GM12892 (cell line): Measurements from ENCODE around the gene XPR1.

Experiments used
- POLR2A ChIP-seq: IDR thresholded peaks from 2 replicates; pipeline ENCODE4 v1.6.1; 2011; ENCODE audit warnings: low read depth, low read length, control low read depth
- TAF1 ChIP-seq: IDR thresholded peaks from 2 replicates; pipeline ENCODE4 v1.6.1; 2011; ENCODE audit warnings: low read depth, mild to moderate bottlenecking, control low read depth, low read length, borderline replicate concordance

DNA sequence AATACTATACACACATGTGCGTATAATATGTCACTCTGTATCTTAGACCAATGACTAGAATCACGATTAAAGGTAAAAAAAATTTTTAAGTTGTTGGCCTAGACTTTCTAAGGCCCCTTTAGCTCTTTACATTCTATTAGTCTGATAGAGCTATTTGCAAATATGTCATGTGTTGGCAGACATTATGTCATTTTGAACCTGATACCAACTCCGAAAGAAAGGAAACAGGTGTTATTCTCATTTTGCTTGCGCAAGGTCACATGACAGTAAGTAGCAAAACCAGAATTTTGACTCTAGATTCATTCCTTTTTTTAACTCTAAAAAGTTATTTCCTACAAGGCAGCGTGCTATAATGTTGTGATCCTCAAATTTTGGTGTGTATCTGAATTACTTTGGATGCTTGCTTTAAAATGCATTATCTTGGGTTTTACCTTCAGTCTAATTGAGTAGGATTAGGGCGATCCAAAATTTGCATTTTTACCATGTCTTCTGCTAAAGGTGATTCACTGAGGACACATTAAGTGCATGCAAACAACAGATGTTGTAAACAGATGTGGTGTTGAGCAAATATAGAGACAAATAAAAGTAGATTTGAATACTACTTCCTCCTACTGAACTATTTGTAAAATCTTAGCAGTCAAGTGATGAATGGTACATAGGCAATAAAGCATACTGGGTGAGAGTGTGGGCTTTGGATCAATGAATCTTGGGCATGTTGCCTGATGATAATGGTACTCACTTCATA is 217.4 kb downstream of the XPR1 start:
- TF ChIP-seq TAF1 (no peak), POLR2A (no peak)
